Measurements from ENCODE around the gene JAKMIP2.

DNA sequence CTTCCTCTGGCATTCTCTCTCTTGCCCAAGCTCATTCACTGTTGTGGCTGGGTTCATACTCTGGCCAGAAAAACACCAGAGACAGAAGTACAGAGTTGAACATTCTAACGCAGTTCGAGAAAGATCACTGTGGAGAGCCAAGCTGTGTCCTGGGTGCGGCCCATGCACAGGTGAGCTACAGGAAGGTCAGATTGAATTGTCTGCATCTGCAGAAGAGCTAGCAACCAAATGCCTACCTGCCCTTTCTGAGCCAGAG is 145.9 kb downstream of the JAKMIP2 start:
- TF ChIP-seq, protein P1, sequence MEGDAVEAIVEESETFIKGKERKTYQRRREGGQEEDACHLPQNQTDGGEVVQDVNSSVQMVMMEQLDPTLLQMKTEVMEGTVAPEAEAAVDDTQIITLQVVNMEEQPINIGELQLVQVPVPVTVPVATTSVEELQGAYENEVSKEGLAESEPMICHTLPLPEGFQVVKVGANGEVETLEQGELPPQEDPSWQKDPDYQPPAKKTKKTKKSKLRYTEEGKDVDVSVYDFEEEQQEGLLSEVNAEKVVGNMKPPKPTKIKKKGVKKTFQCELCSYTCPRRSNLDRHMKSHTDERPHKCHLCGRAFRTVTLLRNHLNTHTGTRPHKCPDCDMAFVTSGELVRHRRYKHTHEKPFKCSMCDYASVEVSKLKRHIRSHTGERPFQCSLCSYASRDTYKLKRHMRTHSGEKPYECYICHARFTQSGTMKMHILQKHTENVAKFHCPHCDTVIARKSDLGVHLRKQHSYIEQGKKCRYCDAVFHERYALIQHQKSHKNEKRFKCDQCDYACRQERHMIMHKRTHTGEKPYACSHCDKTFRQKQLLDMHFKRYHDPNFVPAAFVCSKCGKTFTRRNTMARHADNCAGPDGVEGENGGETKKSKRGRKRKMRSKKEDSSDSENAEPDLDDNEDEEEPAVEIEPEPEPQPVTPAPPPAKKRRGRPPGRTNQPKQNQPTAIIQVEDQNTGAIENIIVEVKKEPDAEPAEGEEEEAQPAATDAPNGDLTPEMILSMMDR (IDR thresholded peaks at IDR 0.05): no peak
- TF ChIP-seq POLR2AphosphoS5 (IDR thresholded peaks at IDR 0.05; ENCODE audit: low read depth, low read length) (no peak), TCF7L2 (IDR thresholded peaks at IDR 0.05; ENCODE audit: low read depth, low read length) (no peak)

All from Panc1 (cell line).